DOHH2 (cell line): ENCODE measurements around the gene ST3GAL3.

Source experiments
- EZH2phosphoT487 ChIP-seq: fragments of 200-600 bp; sonication (generic); IDR thresholded peaks from 2 replicates; pipeline ENCODE4 v1.6.1; 2017; ENCODE audit warnings: borderline replicate concordance, mild to moderate bottlenecking, antibody characterized with exemption, low read length, moderate library complexity, mixed read lengths
- TF ChIP-seq, protein P1 (sequence below): fragments of 200-600 bp; sonication (generic); IDR thresholded peaks from one replicate; pipeline ENCODE4 v1.5.1; 2014; ENCODE audit warnings: antibody characterized with exemption, mild to moderate bottlenecking, low read depth, low read length; ENCODE audit not compliant: poor library complexity, severe bottlenecking

DNA sequence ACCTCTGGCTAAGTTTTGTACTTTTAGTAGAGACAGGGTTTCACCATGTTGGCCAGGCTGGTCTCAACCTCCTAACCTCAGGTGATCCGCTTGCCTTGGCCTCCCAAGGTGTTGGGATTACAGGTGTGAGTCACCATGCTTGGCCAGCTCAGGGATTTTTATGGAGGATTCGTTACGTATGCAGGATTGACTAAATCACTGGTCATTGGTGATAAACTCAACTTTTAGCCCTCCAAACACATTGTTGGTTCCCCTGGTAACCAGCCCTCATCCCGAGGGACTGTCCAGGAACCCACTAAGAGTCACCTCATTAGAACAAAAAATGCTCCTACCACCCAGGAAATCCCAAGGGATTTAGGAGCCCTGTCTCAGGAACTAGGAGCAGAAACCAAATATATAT, 40.4 kb downstream of the ST3GAL3 start:
- no peak for TF ChIP-seq EZH2phosphoT487
- TF ChIP-seq, protein P1, sequence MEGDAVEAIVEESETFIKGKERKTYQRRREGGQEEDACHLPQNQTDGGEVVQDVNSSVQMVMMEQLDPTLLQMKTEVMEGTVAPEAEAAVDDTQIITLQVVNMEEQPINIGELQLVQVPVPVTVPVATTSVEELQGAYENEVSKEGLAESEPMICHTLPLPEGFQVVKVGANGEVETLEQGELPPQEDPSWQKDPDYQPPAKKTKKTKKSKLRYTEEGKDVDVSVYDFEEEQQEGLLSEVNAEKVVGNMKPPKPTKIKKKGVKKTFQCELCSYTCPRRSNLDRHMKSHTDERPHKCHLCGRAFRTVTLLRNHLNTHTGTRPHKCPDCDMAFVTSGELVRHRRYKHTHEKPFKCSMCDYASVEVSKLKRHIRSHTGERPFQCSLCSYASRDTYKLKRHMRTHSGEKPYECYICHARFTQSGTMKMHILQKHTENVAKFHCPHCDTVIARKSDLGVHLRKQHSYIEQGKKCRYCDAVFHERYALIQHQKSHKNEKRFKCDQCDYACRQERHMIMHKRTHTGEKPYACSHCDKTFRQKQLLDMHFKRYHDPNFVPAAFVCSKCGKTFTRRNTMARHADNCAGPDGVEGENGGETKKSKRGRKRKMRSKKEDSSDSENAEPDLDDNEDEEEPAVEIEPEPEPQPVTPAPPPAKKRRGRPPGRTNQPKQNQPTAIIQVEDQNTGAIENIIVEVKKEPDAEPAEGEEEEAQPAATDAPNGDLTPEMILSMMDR, result no peak
